Neuronal stem cell (in vitro differentiated cells): ENCODE data around the gene ODF2L.
"Not testable (repeated sequence)": the region's sequence is repeated elsewhere in the genome, so short reads cannot be mapped to it uniquely, and the experiment has no call there.

Source experiments
- DNase-seq: peaks from one replicate; pipeline ENCODE4 v3.0.0-alpha.2; 2013; ENCODE audit warnings: low spot score
- H2AFZ ChIP-seq: one replicate; pipeline ENCODE4 v1.6.1; 2013; ENCODE audit warnings: mild to moderate bottlenecking, low read length, inconsistent platforms
- H2AK5ac ChIP-seq: 2 replicates; pipeline ENCODE4 v1.6.1; 2013; ENCODE audit warnings: low read depth, mild to moderate bottlenecking, inconsistent platforms, low read length, moderate library complexity, mixed read lengths
- H2BK120ac ChIP-seq: 2 replicates; pipeline ENCODE4 v1.6.1; 2013; ENCODE audit warnings: low read depth, mild to moderate bottlenecking, inconsistent platforms, low read length, moderate library complexity, mixed read lengths
- H2BK12ac ChIP-seq: one replicate; pipeline ENCODE4 v1.6.1; 2013; ENCODE audit warnings: low read length, inconsistent platforms
- H2BK15ac ChIP-seq: 2 replicates; pipeline ENCODE4 v1.6.1; 2013; ENCODE audit warnings: mild to moderate bottlenecking, low read length, inconsistent platforms, mixed read lengths
- H2BK5ac ChIP-seq: one replicate; pipeline ENCODE4 v1.6.1; 2013; ENCODE audit warnings: inconsistent platforms, mild to moderate bottlenecking, low read length, moderate library complexity
- H3K14ac ChIP-seq: one replicate; pipeline ENCODE4 v1.6.1; 2013; ENCODE audit warnings: low read length, inconsistent platforms
- H3K18ac ChIP-seq: 2 replicates; pipeline ENCODE4 v1.6.1; 2013; ENCODE audit warnings: low read length, inconsistent platforms
- H3K23ac ChIP-seq: 2 replicates; pipeline ENCODE4 v1.6.1; 2013; ENCODE audit warnings: low read depth, mild to moderate bottlenecking, mixed read lengths, low read length, inconsistent platforms; ENCODE audit not compliant: poor library complexity
- H3K27ac ChIP-seq: replicated peaks from 3 replicates; pipeline ENCODE4 v1.5.1; 2013; ENCODE audit warnings: low read length, inconsistent platforms
- H3K27me3 ChIP-seq, 3 experiments: 2 replicates each; pipeline ENCODE4 v1.6.1; 2013; ENCODE audit warnings: low read length in 3 of 3, mild to moderate bottlenecking in 2 of 3, inconsistent platforms in 1 of 3, low read depth in 1 of 3, mixed read lengths in 1 of 3, moderate library complexity in 1 of 3; ENCODE audit not compliant: control insufficient read depth in 3 of 3, insufficient read depth in 3 of 3
- H3K36me3 ChIP-seq, 2 donors: replicated peaks in 1 of 2; 2 replicates each; pipeline ENCODE4 v1.6.1; 2013; ENCODE audit warnings: low read length in 2 of 2; ENCODE audit not compliant: control insufficient read depth in 2 of 2, insufficient read depth in 2 of 2
- H3K4ac ChIP-seq: 2 replicates; pipeline ENCODE4 v1.6.1; 2013; ENCODE audit warnings: inconsistent platforms, mild to moderate bottlenecking, low read length, moderate library complexity
- H3K4me1 ChIP-seq, 2 donors: 1 replicate in 1 of 2; 2 replicates in 1 of 2; pipeline ENCODE4 v1.6.1; 2013; ENCODE audit warnings: low read length in 2 of 2, low read depth in 1 of 2; ENCODE audit not compliant: control insufficient read depth in 2 of 2, insufficient read depth in 1 of 2
- H3K4me2 ChIP-seq: one replicate; pipeline ENCODE4 v1.6.1; 2013; ENCODE audit warnings: mild to moderate bottlenecking, low read length, inconsistent platforms; ENCODE audit not compliant: insufficient read depth, poor library complexity, severe bottlenecking
- H3K4me3 ChIP-seq, 2 donors: 2 replicates each; pipeline ENCODE4 v1.5.1; 2013; ENCODE audit warnings: low read length in 2 of 2, mild to moderate bottlenecking in 2 of 2, inconsistent platforms in 1 of 2, moderate library complexity in 1 of 2
- H3K79me1 ChIP-seq: one replicate; pipeline ENCODE4 v1.6.1; 2013; ENCODE audit warnings: low read depth, mild to moderate bottlenecking, inconsistent platforms, low read length, moderate library complexity
- H3K9ac ChIP-seq: one replicate; pipeline ENCODE4 v1.6.1; 2013; ENCODE audit warnings: mild to moderate bottlenecking, low read depth, low read length, inconsistent platforms; ENCODE audit not compliant: poor library complexity
- H3K9me3 ChIP-seq, 2 donors: replicated peaks in 1 of 2; 2 replicates each; pipeline versions ENCODE3 to v1.6.1; 2013; ENCODE audit warnings: low read length in 2 of 2, mild to moderate bottlenecking in 2 of 2, inconsistent platforms in 1 of 2, low read depth in 1 of 2, mixed read lengths in 1 of 2, moderate library complexity in 1 of 2; ENCODE audit not compliant: control insufficient read depth in 2 of 2, insufficient read depth in 1 of 2
- H4K8ac ChIP-seq: one replicate; pipeline ENCODE4 v1.6.1; 2013; ENCODE audit warnings: low read depth, mild to moderate bottlenecking, inconsistent platforms, low read length, moderate library complexity
- H4K91ac ChIP-seq: one replicate; pipeline ENCODE4 v1.6.1; 2013; ENCODE audit warnings: low read length, low read depth, mild to moderate bottlenecking, inconsistent platforms; ENCODE audit not compliant: poor library complexity
- WGBS, 2 donors: extraction: QIAGEN DNeasy Blood & Tissue Kit; methylation state at CpG; one replicate each; pipeline ENCODE4 v1.1.7; 2013; ENCODE audit warnings: missing lambda C conversion rate in 2 of 2, mixed read lengths in 1 of 2; ENCODE audit not compliant: insufficient read length in 2 of 2, insufficient replicate concordance in 1 of 2; ENCODE audit errors: extremely low coverage in 2 of 2; 5-methylcytosine and 5-hydroxymethylcytosine counted together

The ODF2L gene

GRCh38 chr1:86356247-86356646 lies 39.9 kb downstream of the ODF2L start:
- H3K36me3 ChIP-seq = peaks cover 2 to 44% of the 10 kb centered on the region in 2 donors
- no peak for DNase-seq
- H4K91ac ChIP-seq = no peak overlapping the region
- H2BK120ac ChIP-seq = no peak overlapping the region
- no peak overlapping the region for H3K27ac ChIP-seq
- H4K8ac ChIP-seq = no peak overlapping the region
- no peak overlapping the region for H3K18ac ChIP-seq
- no peak overlapping the region for H3K4me2 ChIP-seq
- H2AFZ ChIP-seq = no peak overlapping the region
- H3K23ac ChIP-seq = no peak overlapping the region
- no peaks in the 10 kb centered on the region for H3K79me1 ChIP-seq
- H3K14ac ChIP-seq = no peak overlapping the region
- H2BK15ac ChIP-seq = no peak overlapping the region
- WGBS, 2 donors = no CpG with 5 or more reads among the region's 10 CpGs
- no peak overlapping the region for H2BK5ac ChIP-seq
- H3K27me3 ChIP-seq = no peaks in the 10 kb centered on the region
- no peak overlapping the region for H2BK12ac ChIP-seq
- no peak overlapping the region for H3K4me3 ChIP-seq
- H2AK5ac ChIP-seq = no peak overlapping the region
- no peak overlapping the region for H3K9ac ChIP-seq
- H3K9me3 ChIP-seq = no peaks in the 10 kb centered on the region
- H3K4me1 ChIP-seq = no peaks in the 10 kb centered on the region
- no peak overlapping the region for H3K4ac ChIP-seq

GRCh38 chr1:86352086-86352485 lies 44.0 kb downstream of the ODF2L start:
- Histone ChIP-seq H3K18ac (no peak overlapping the region), H3K27ac (no peak overlapping the region), H4K8ac (no peak overlapping the region), H3K4me1 (no peaks in the 10 kb centered on the region), H3K14ac (no peak overlapping the region), H3K4me3 (no peak overlapping the region), H2AK5ac (no peak overlapping the region), H2AFZ (no peak overlapping the region), H3K79me1 (no peaks in the 10 kb centered on the region), H3K4ac (no peak overlapping the region), H2BK5ac (no peak overlapping the region), H4K91ac (no peak overlapping the region), H3K9ac (no peak overlapping the region), H2BK120ac (no peak overlapping the region), H3K23ac (no peak overlapping the region), H2BK12ac (no peak overlapping the region), H3K9me3 (no peaks in the 10 kb centered on the region), H3K27me3 (no peaks in the 10 kb centered on the region), H3K36me3 (peaks cover 2 to 37% of the 10 kb centered on the region in 2 donors), H3K4me2 (no peak overlapping the region), H2BK15ac (no peak overlapping the region)
- DNase-seq = no peak
- WGBS, 2 donors = no CpG with 5 or more reads among the region's 1 CpG

- not testable (repeated sequence) for H3K4ac ChIP-seq, H2BK120ac ChIP-seq, H2AK5ac ChIP-seq, H2BK12ac ChIP-seq, H3K9ac ChIP-seq, H3K18ac ChIP-seq, H2BK15ac ChIP-seq, H4K8ac ChIP-seq, H2BK5ac ChIP-seq, H2AFZ ChIP-seq, H3K27me3 ChIP-seq, DNase-seq, H3K4me2 ChIP-seq, H3K4me1 ChIP-seq, H3K9me3 ChIP-seq, H3K23ac ChIP-seq, H3K4me3 ChIP-seq, H3K79me1 ChIP-seq, H3K27ac ChIP-seq, H3K14ac ChIP-seq, H4K91ac ChIP-seq
- WGBS, 2 donors = no CpG with 5 or more reads among the region's 3 CpGs
- H3K36me3 ChIP-seq = peaks cover 0 to 32% of the 10 kb centered on the region in 2 donors
These were observed 45.9 kb downstream of the ODF2L start for GRCh38 chr1:86350230-86350629.

- Histone ChIP-seq H3K79me1 (no peaks in the 10 kb centered on the region), H3K18ac (no peak overlapping the region), H3K27me3 (no peaks in the 10 kb centered on the region), H4K8ac (no peak overlapping the region), H3K36me3 (no peaks in the 10 kb centered on the region), H3K4ac (no peak overlapping the region), H2BK5ac (no peak overlapping the region), H3K27ac (no peak overlapping the region), H2AFZ (no peak overlapping the region), H3K14ac (no peak overlapping the region), H2BK120ac (no peak overlapping the region), H4K91ac (no peak overlapping the region), H3K9ac (no peak overlapping the region), H3K23ac (no peak overlapping the region), H3K4me1 (no peaks in the 10 kb centered on the region), H2BK15ac (no peak overlapping the region), H2BK12ac (no peak overlapping the region), H3K4me3 (no peak overlapping the region), H3K4me2 (no peak overlapping the region), H3K9me3 (no peaks in the 10 kb centered on the region), H2AK5ac (no peak overlapping the region)
- no peak for DNase-seq
- no CpG with 5 or more reads among the region's 1 CpG for WGBS, 2 donors
These were observed 49.7 kb downstream of the ODF2L start for GRCh38 chr1:86346388-86346787.
